ENCODE results near the gene ANKRD40. TPM values are rescaled to one million over a fixed set of nuclear protein-coding genes. Genes with fewer than 3 reads are reported as not detected.

Gene ANKRD40
- total and polyA plus RNA-seq, 10 donors = 6.8 to 54.6 (median 41.0) TPM

GRCh38 chr17:50649042-50649908, 58.4 kb downstream of the ANKRD40 start:
- WGBS, 5 donors = 73 to 91% (median 86%) methylated on average over 7 of the region's 7 CpGs
- no peak overlapping the region for H3K27ac ChIP-seq
- H3K4me3 ChIP-seq = no peak overlapping the region
- peaks cover 0 to 12% (median 8%) of the 10 kb centered on the region in 8 donors for H3K9me3 ChIP-seq
- intact Hi-C loops (cut with DNase I; ENCODE audit: low total_unique reads) = no loop called here
- H3K36me3 ChIP-seq = no peaks in the 10 kb centered on the region
- no peak for TF ChIP-seq CTCF (IDR thresholded peaks at IDR 0.05 in 8 of 11, conservative IDR thresholded peaks at IDR 0.05 in 3 of 11)
- no peak for DNase-seq
- no peaks in the 10 kb centered on the region for H3K27me3 ChIP-seq (replicated peaks in 1 of 7)
- peaks cover 0 to 8% (median 0%) of the 10 kb centered on the region in 6 donors for H3K4me1 ChIP-seq

- no peak for DNase-seq
- intact Hi-C loops (cut with DNase I; ENCODE audit: low total_unique reads) = no loop called here
- H3K4me1 ChIP-seq = peaks cover 0 to 18% (median 5%) of the 10 kb centered on the region in 6 donors
- no peak overlapping the region for H3K27ac ChIP-seq
- H3K4me3 ChIP-seq = no peak overlapping the region
- no peak for TF ChIP-seq CTCF (IDR thresholded peaks at IDR 0.05 in 8 of 11, conservative IDR thresholded peaks at IDR 0.05 in 3 of 11)
- TF ChIP-seq POLR2A (IDR thresholded peaks at IDR 0.05) = no peak
- no peak for TF ChIP-seq POLR2AphosphoS5 (IDR thresholded peaks at IDR 0.05)
- no peaks in the 10 kb centered on the region for H3K36me3 ChIP-seq
- no peaks in the 10 kb centered on the region for H3K27me3 ChIP-seq (replicated peaks in 1 of 7)
- 48 to 82% (median 63%) methylated on average over 2 of the region's 2 CpGs for WGBS, 5 donors
- peaks cover 0 to under 1% (median 0%) of the 10 kb centered on the region in 8 donors for H3K9me3 ChIP-seq
Observed at GRCh38 chr17:50647187-50647586, 60.5 kb downstream of the ANKRD40 start.

- Histone ChIP-seq H3K36me3 (no peaks in the 10 kb centered on the region), H3K27ac (no peak overlapping the region), H3K4me1 (peaks cover 8 to 27% (median 16%) of the 10 kb centered on the region in 6 donors), H3K4me3 (no peak overlapping the region), H3K9me3 (no peaks in the 10 kb centered on the region), H3K27me3 (replicated peaks in 1 of 7) (peaks cover 0 to 3% (median 0%) of the 10 kb centered on the region in 7 donors)
- intact Hi-C loops (cut with DNase I; ENCODE audit: low total_unique reads) = no loop called here
- DNase-seq = no peak
- 84 to 95% (median 89%) methylated on average over 3 of the region's 3 CpGs for WGBS, 5 donors
- TF ChIP-seq POLR2AphosphoS5 (IDR thresholded peaks at IDR 0.05) (no peak), CTCF (IDR thresholded peaks at IDR 0.05 in 8 of 11, conservative IDR thresholded peaks at IDR 0.05 in 3 of 11) (no peak), POLR2A (IDR thresholded peaks at IDR 0.05) (no peak)
Observed at GRCh38 chr17:50645748-50646682, 61.7 kb downstream of the ANKRD40 start.

Small RNA genes within 50 kb of the gene (small RNA-seq; reads per million reads assigned to genes)
- 0 reads per million in 4 donors for gene RF00019

Other genes starting within 250 kb of the ANKRD40 start
- gene CHAD, start 239.0 kb downstream of the ANKRD40 start, total RNA-seq = under 1 TPM in 1 of 7 donors, not detected in 6; 0.39 TPM
- gene CHAD, start 239.0 kb downstream of the ANKRD40 start, polyA plus RNA-seq = not detected
- 10 to 100 TPM; 24.4 to 56.2 (median 39.4) TPM for gene RSAD1, start 229.1 kb downstream of the ANKRD40 start, total RNA-seq
- 10 to 100 TPM; 24.1 to 35.0 (median 30.7) TPM for gene RSAD1, start 229.1 kb downstream of the ANKRD40 start, polyA plus RNA-seq
- 1 to 10 TPM in 3 of 7 donors, under 1 TPM in 4; 0.54 to 2.8 (median 0.98) TPM for gene MYCBPAP, start 199.5 kb downstream of the ANKRD40 start, total RNA-seq
- gene MYCBPAP, start 199.5 kb downstream of the ANKRD40 start, polyA plus RNA-seq = under 1 TPM; 0.15 to 0.18 (median 0.16) TPM
- gene EPN3, start 175.2 kb downstream of the ANKRD40 start, total RNA-seq = not detected
- gene EPN3, start 175.2 kb downstream of the ANKRD40 start, polyA plus RNA-seq = under 1 TPM in 2 of 3 donors, not detected in 1; 0.02 to 0.16 TPM
- gene SPATA20, start 160.7 kb downstream of the ANKRD40 start, total RNA-seq = 100 to 1,000 TPM in 1 of 7 donors, 10 to 100 TPM in 6; 32.8 to 128 (median 57.5) TPM
- 10 to 100 TPM; 14.9 to 74.8 (median 27.5) TPM for gene SPATA20, start 160.7 kb downstream of the ANKRD40 start, polyA plus RNA-seq
- gene CACNA1G, start 147.2 kb downstream of the ANKRD40 start, total RNA-seq = 1 to 10 TPM in 1 of 7 donors, under 1 TPM in 5, not detected in 1; 0.07 to 1.3 (median 0.25) TPM
- gene CACNA1G, start 147.2 kb downstream of the ANKRD40 start, polyA plus RNA-seq = under 1 TPM; 0.02 to 0.03 (median 0.03) TPM
- gene ABCC3, start 73.0 kb downstream of the ANKRD40 start, total RNA-seq = 10 to 100 TPM; 28.4 to 37.1 (median 32.0) TPM
- gene ABCC3, start 73.0 kb downstream of the ANKRD40 start, polyA plus RNA-seq = 10 to 100 TPM in 2 of 3 donors, 1 to 10 TPM in 1; 8.6 to 16.6 (median 15.2) TPM
- gene LUC7L3, start 11.7 kb upstream of the ANKRD40 start, total RNA-seq = 100 to 1,000 TPM; 121 to 223 (median 153) TPM
- 100 to 1,000 TPM in 2 of 3 donors, 10 to 100 TPM in 1; 91.2 to 141 (median 103) TPM for gene LUC7L3, start 11.7 kb upstream of the ANKRD40 start, polyA plus RNA-seq
- gene ANKRD40CL, start 59.6 kb upstream of the ANKRD40 start, total RNA-seq = not detected
- gene ANKRD40CL, start 59.6 kb upstream of the ANKRD40 start, polyA plus RNA-seq = not detected
- gene WFIKKN2, start 127.7 kb upstream of the ANKRD40 start, total RNA-seq = under 1 TPM in 3 of 7 donors, not detected in 4; 0.13 to 0.51 (median 0.26) TPM
- under 1 TPM; 0.02 to 0.06 (median 0.02) TPM for gene WFIKKN2, start 127.7 kb upstream of the ANKRD40 start, polyA plus RNA-seq
- gene TOB1, start 158.4 kb upstream of the ANKRD40 start, total RNA-seq = 10 to 100 TPM; 20.0 to 42.3 (median 26.3) TPM
- 1 to 10 TPM; 6.3 to 9.8 (median 9.4) TPM for gene TOB1, start 158.4 kb upstream of the ANKRD40 start, polyA plus RNA-seq